Measurements from ENCODE around the gene DENND1B. TPM values are rescaled to one million over a fixed set of nuclear protein-coding genes. Genes with fewer than 3 reads are reported as not detected.

DENND1B gene
- total and polyA plus RNA-seq, 2 of the 8 experiments (the other 6 are each of a cell fraction or from before 2014, with no cell fraction given): 0.74 to 3.3 TPM

- Histone ChIP-seq H3K27me3 (replicated peaks in 1 of 4; ENCODE audit: control insufficient read depth in 3 of 4, extremely low read depth in 1 of 4, insufficient read depth in 3 of 4, low read length in 3 of 4) (no peaks in the 10 kb centered on the region), H2AK5ac (ENCODE audit: low read depth, low read length) (no peak overlapping the region), H4K5ac (ENCODE audit: insufficient read length, low read depth, low read length) (no peak overlapping the region), H2BK20ac (ENCODE audit: low read length) (no peak overlapping the region), H4K91ac (replicated peaks; ENCODE audit: insufficient read length, low read length) (no peak overlapping the region), H3K9ac (replicated peaks in 1 of 4; ENCODE audit: extremely low read depth in 1 of 4, low read depth in 3 of 4, low read length in 3 of 4) (no peak overlapping the region), H3K56ac (replicated peaks; ENCODE audit: insufficient read length, low read depth, low read length) (no peak overlapping the region), H3K79me2 (ENCODE audit: control insufficient read depth in 1 of 2, insufficient read depth in 2 of 2, low read length in 2 of 2) (no peaks in the 10 kb centered on the region), H3K36me3 (ENCODE audit: control insufficient read depth in 2 of 4, insufficient read depth in 4 of 4, low read length in 3 of 4) (no peaks in the 10 kb centered on the region), H3K4me3 (ENCODE audit: extremely low read depth in 1 of 4, insufficient read depth in 2 of 4, low read depth in 3 of 4, low read length in 4 of 4) (no peak overlapping the region), H4K20me1 (replicated peaks in 1 of 2; ENCODE audit: control insufficient read depth in 1 of 2, insufficient read depth in 2 of 2, low read length in 2 of 2) (no peaks in the 10 kb centered on the region), H4K8ac (ENCODE audit: extremely low read depth, insufficient read depth, low read length) (no peak overlapping the region), H2BK15ac (ENCODE audit: low read length) (no peak overlapping the region), H2AFZ (ENCODE audit: low read length) (no peak overlapping the region), H3K18ac (ENCODE audit: extremely low read depth, low read length) (no peak overlapping the region), H3K23me2 (ENCODE audit: low read depth, low read length) (no peaks in the 10 kb centered on the region), H2BK12ac (ENCODE audit: low read depth, low read length) (no peak overlapping the region), H3K4ac (replicated peaks; ENCODE audit: insufficient read length, low read depth, low read length) (no peak overlapping the region), H3K9me3 (ENCODE audit: insufficient read depth in 2 of 2, low read depth in 1 of 2, low read length in 1 of 2) (no peaks in the 10 kb centered on the region), H3K79me1 (ENCODE audit: low read depth, low read length) (no peaks in the 10 kb centered on the region), H3K27ac (ENCODE audit: low read depth, low read length) (no peak overlapping the region), H2BK120ac (replicated peaks; ENCODE audit: low read depth, low read length) (no peak overlapping the region), H3K4me1 (replicated peaks in 1 of 4; ENCODE audit: control insufficient read depth in 3 of 4, insufficient read depth in 4 of 4, low read length in 3 of 4) (peaks cover 0 to 27% (median 14%) of the 10 kb centered on the region in 4 experiments; a peak in 5 of 7 replicates), H3K4me2 (ENCODE audit: insufficient read depth in 1 of 2, low read depth in 2 of 2, low read length in 2 of 2) (no peak overlapping the region), H3K14ac (ENCODE audit: insufficient read length) (no peak overlapping the region), H3K23ac (ENCODE audit: insufficient read length) (no peak overlapping the region), H2BK5ac (ENCODE audit: low read depth, low read length) (no peak overlapping the region)
- POLR2A ChIA-PET (ENCODE audit: partially characterized antibody): no interaction called here
- TF ChIP-seq EP300 (IDR thresholded peaks at IDR 0.05; ENCODE audit: borderline replicate concordance in 1 of 2, low read depth in 2 of 2, low read length in 2 of 2): no peak
- TF ChIP-seq YY1 (IDR thresholded peaks at IDR 0.05; ENCODE audit: low read depth, low read length): no peak
- DNase-seq (ENCODE audit: low read depth in 1 of 2, low spot score in 2 of 2) (no peak), FAIRE-seq (no peak)
- CTCF ChIA-PET (ENCODE audit: partially characterized antibody): interaction anchor here (0.7 to 2.0 kb wide), 4 partner anchors 11 to 189 kb away, joined by 3 to 5 read pairs (median 4); no protein-coding TSS in a partner anchor
- 87% methylated on average over 4 of the region's 4 CpGs; no CpG with 5 or more reads in 1 of the 2 experiments for WGBS, 2 experiments (ENCODE audit: extremely low coverage in 1 of 2, insufficient coverage in 1 of 2, insufficient read length in 1 of 2, insufficient replicate concordance in 2 of 2, low coverage in 1 of 2, low lambda C conversion rate in 2 of 2, missing lambda C conversion rate in 1 of 2)
These were observed 31.9 kb upstream of the DENND1B start for GRCh38 chr1:197807216-197807615.

All from H1 (cell line).